NCI-H1417 treated with DMSO at 0.1 percent for 48 hours (cell line): ENCODE results near the gene AURKA.

Source experiments
- DNase-seq: peaks from one replicate; lab custom pipeline; 2025; lab: John Stamatoyannopoulos, UW

The AURKA gene

DNA sequence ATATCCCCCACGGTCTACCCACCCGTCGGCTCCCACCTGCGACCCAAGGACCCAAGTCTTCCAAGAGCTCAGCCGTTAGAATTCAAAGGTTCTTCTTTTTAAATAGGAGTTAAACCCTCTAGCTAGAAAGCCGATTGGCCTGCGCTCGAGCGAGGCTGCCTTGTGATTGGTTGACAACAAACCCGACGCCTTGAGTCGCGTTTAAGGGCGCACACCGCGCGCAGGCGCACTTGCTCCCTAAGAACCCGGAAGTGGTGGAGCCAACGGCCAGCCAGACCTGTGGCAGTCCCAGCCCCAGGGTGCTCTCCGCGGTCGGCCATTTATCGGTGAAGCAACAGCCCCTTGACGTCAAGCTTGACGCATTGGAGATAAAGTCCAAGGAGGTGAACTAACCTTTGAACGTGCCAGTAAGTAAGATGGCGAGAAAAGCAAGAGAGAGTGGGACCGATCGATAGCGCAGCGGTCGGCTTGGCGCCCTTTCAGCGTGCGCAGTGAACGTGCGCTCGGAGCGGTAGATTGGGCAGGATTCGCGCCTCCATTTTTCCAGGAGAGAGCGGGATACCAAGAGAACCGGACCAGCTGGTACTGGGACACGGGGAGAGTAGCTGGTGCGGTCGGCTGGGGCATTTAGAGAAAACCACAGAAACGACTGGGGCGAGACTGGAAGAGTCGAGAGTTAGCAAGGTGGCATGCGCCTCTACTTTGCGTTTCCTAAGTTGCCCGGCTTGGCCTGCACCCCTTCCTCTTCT is at the start of gene AURKA, which contains the start of gene CSTF1:
Gene AURKA, minus strand, starts transcription at position 84 of the 749 bp plus-strand sequence. CDS start 4,018 bp downstream, outside the sequence.
Gene CSTF1, plus strand, starts transcription at position 514 of the 749 bp plus-strand sequence. CDS start 2,908 bp downstream, outside the sequence.
- DNase-seq: peak; percentile 95

DNA sequence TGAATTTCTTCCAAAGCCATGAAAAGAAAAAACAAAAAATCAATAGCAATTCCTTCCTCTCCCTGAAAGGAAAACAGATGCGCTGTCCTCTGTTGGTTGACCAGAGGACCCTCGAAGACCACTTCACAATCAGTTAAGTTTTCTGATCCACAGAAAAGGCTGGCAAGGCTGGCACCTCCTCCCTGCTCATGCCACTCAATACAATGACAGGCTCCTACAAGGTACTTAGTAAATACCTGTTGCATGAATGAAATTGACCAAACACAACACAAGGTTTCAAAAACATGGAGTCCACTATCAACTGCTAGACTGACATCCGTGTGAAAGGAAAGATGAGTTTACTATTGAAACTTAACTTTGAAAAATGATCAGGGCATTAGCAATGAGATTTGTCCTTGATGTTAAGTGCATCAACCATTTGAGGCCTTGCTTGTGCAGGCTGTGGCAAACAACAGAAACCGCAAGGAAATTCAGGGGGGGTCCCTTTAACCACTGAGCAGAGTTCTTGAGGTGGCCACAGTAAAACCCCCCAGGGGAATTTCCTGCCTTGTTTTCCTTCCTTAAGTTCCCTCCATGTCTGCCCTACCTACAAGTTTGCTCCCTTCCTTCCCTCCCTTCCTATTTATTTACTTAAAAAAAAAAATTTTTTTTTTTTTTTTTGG is 48.5 kb upstream of the AURKA start:
- DNase-seq: no peak

DNA sequence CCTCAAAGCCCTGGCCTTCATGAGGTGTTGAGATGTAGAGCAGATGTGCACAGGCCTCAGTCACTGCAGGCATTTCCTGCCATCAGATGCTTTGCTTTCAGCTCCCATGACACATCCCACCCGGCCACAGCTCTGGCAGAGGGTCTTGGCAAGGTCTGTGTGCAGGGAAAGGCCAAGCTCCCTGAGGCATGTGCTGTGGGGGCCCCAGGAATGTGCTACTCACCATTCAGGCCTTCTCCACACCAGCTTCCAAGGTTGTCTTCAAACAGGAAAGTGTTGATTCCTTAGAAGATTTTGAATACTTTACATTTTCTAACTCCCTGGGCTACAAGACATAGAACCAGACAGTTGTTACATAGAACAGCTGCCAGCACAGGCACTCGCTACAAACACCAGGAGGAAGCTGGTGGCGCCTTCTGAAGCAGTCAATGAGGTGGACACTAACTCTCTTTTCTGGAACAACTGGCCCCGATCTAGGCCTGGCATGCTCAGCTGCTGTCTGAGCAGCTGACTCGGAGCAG is 47.8 kb upstream of the AURKA start:
- no peak for DNase-seq

GRCh38 chr20:56438284-56438683 is 46.3 kb upstream of the AURKA start:
- DNase-seq: no peak

DNA sequence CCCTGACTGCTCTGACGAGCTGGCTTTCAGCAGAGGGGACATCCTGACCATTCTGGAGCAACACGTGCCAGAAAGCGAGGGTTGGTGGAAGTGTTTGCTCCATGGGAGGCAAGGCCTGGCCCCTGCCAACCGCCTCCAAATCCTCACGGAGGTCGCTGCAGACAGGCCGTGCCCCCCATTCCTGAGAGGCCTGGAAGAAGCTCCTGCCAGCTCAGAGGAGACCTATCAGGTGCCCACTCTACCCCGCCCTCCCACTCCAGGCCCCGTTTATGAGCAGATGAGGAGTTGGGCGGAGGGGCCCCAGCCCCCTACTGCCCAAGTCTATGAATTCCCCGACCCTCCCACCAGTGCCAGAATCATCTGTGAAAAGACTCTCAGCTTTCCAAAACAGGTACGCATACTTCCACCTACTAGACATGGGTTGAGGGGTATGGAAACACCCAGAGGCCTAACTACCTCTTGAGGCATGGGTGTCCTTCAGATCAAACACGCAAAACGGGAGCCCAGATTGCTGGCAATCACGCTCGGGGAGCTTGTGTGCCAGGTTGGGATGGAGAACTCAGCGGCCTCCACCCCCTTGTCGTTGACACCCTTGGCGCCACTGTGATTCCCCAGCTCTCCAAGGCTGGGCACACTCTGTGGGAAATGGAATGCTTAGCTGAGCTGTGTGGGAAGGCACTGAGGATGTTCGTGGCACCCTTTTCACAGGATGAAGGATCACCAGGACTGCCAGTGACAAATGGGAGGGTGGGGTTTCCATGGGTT is 45.4 kb upstream of the AURKA start:
- no peak for DNase-seq

DNA sequence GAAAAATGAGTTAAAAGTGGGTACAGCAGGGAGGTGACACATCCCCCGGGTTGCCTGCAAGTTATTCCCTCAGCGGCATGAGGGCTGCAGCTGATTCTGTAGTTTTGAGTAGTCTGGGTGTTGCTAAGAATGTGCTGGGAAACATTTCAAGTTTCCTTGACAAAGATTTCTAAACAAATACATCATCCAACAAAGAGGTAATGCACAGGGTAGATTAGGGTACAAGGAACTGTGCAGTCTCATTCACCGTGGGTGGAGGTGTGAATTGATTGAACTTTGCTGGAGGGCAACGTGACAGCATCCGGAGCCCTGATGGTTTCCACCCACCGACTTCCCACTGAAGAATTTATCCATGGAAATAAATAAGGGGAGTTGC is 41.9 kb upstream of the AURKA start:
- DNase-seq: no peak

GRCh38 chr20:56433221-56433879 is 41.3 kb upstream of the AURKA start:
- no peak for DNase-seq

- DNase-seq: no peak
Measured at GRCh38 chr20:56431471-56431870, 39.5 kb upstream of the AURKA start.

DNA sequence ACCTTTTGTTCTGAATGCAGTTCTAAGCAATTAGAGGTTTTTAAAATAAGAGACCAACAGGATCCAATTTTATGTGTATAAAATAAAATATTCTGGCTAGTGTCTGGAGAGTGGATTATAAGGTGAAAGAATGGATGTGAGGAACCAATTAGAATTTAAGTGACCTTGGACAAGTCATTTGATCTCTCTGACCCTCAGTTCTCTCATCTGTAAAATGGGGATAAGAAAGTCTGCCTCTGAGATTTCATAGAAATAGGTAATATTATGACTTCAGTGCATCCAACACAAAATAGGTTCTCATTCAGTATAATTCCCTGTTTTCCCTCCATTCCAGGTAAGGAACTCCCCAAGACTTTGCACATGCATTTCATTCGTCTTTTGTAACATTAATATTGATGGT is 38.9 kb upstream of the AURKA start:
- no peak for DNase-seq

DNA sequence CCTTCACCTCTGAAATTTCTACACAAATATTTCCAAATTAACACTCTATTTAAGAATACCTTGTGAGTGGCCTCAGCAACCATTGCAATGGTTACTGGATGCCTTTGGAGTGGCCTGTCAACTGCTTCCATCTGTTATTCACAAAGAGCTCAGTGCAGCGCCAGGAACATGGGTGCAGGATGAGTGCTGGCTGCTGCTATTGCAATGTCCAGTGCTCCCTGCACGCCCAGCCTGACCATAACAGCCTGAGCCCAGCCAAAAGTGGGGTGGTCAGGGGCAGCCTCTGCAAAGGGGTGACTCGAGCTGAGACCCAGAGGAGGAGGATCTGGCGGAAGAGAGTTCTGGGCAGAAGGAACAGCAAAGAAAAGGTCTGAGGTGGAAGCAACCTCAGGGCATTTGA is 38.4 kb upstream of the AURKA start:
- DNase-seq: no peak

- no peak for DNase-seq
Measured at GRCh38 chr20:56429941-56430340, 37.9 kb upstream of the AURKA start.

DNA sequence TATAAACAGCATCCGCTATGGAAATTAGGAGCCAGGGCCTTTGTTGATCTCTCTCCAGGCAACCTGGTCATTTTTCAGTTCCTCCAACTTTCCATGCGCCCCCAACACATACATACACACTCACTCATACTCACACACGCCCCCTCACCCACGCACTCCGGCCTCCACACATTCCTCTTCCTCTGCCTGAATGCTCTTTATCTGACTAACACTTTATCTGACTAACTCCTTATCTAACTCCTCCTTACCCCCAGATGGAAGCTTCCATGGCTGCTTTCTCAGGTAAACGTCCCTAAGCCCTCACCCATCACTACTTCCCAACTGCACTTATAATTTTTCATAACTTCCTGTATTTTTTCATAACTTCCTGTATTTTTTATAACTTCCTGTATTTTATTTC is 37.5 kb upstream of the AURKA start:
- DNase-seq: no peak

DNA sequence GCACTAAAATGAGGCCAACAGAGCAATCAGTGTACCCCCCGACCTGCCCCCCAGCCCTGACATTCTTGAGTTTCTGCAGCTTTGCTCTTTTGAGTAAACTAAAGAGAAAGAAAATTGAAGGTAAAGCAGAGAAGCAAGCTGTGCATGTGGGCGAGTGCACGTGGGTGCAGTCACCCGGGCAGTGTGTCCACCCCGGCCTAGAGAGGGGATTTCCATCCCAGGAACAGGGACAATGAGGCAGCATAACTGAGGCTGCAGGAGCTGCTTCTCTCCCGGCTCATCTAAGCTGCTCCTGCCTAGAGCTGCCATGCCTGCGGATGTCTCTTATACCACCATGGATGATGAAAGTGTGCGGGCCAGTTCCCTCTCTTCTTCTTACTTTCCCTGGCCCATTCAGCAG is 36.9 kb upstream of the AURKA start:
- no peak for DNase-seq

DNA sequence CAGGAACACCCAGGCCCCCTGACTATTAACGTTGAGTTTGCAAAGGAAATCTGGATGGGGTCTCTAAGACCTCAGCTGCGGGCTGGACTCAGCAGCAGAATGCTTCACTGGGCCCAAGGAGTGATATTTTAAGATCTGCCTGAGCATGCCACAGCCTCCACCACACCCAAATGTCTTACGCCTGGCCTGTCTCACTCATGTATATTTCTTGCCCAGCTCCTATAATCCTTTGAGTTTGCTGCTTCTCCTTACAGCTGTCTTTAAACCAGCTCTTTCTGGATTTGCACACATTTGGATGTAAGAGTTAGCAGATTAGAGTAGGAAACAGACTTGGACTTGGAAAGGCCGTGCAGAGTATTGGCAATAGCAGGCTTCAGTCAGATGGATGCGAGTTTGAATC is 36.4 kb upstream of the AURKA start:
- no peak for DNase-seq

DNA sequence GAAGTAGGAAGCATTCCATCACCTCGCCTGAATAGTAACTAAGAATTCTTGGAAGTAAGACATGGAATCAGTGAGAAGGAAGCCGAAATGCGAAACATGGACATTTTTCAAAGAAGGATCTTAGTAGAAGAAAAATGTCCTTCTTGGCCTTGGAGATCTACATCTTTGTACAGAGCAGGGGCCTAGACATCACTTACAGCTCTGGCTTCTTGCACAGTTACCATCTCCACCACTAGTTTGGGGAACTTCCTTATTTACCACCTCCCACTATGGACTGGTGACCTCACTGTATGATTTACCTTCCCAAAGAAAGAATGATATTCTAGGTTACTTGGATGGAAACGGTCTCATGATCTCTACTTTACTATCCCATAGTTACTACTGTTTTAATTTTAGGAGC is 35.8 kb upstream of the AURKA start:
- DNase-seq: no peak

DNA sequence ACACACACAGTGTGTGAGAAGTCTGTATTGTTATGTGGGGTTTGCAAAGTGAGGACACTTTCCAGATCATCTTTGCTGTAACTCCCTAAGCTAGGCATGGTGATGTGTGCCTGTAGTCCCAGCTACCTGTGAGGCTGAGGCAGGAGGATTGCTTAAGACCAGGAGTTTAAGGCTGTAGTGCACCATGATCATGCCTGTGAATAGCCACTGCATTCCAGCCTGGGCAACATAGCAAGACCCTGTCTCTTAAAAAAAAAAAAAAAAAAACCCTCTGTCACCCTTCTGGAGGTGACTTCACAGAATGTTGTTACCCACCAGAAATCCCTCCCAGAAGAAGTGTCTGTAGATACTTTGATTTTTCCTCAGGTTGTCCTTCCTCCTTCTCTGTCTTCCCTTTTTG is 34.9 kb upstream of the AURKA start:
- no peak for DNase-seq

- no peak for DNase-seq
Measured at GRCh38 chr20:56426026-56426425, 34.0 kb upstream of the AURKA start.

GRCh38 chr20:56424931-56425330 is 32.9 kb upstream of the AURKA start:
- no peak for DNase-seq

GRCh38 chr20:56423886-56424285 is 31.9 kb upstream of the AURKA start:
- no peak for DNase-seq

DNA sequence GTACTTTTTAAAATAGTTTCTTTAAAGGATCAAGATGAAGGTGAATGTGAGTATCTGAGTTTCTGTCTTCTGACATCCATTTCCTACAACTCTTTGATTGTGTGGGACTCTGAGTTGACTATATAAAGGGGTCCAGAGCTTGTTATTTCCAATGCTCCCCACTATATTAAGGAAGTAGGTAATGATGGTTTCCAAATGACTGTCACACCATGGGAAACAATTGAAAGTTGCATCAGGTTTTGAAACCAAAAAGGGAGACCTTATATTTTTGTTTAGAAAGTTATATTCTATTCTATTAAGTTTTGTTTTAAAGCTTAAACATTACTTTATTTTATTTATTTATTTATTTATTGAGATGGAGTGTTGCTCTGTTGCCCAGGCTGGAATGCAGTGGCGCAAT is 31.2 kb upstream of the AURKA start:
- no peak for DNase-seq

GRCh38 chr20:56422824-56423189 is 30.8 kb upstream of the AURKA start:
- DNase-seq: no peak
